SK-N-SH treated with all-trans-retinoic acid at 6 μM for 48 hours (cell line): Measurements from ENCODE around the gene UGT1A9.

Experiments used
- ARNTL ChIP-seq: fragments of 450-650 bp; formaldehyde crosslinking; IDR thresholded peaks from 2 replicates; pipeline ENCODE4 v1.5.0; 2020; ENCODE audit warnings: low read depth, mild to moderate bottlenecking, moderate library complexity, borderline replicate concordance
- CREB5 ChIP-seq: fragments of 250-450 bp; sonication (Bioruptor Pico); IDR thresholded peaks from 2 replicates; pipeline ENCODE4 v1.5.1; 2020; ENCODE audit warnings: low read depth, mild to moderate bottlenecking, moderate library complexity
- CSRNP3 ChIP-seq: fragments of 250-450 bp; sonication (Bioruptor Pico); IDR thresholded peaks from 2 replicates; pipeline ENCODE4 v1.5.1; 2021; ENCODE audit warnings: mild to moderate bottlenecking, moderate library complexity
- ESRRG ChIP-seq: fragments of 250-450 bp; sonication (Bioruptor Pico); IDR thresholded peaks from 2 replicates; pipeline ENCODE4 v1.6.1; 2021; ENCODE audit warnings: mild to moderate bottlenecking
- GLIS3 ChIP-seq: fragments of 250-450 bp; sonication (Bioruptor Pico); IDR thresholded peaks from 2 replicates; pipeline ENCODE4 v1.5.0; 2020; ENCODE audit warnings: mild to moderate bottlenecking, moderate library complexity
- PATZ1 ChIP-seq: fragments of 250-450 bp; sonication (Bioruptor Pico); IDR thresholded peaks from 2 replicates; pipeline ENCODE4 v1.8.0; 2020; ENCODE audit warnings: mild to moderate bottlenecking, moderate library complexity, borderline replicate concordance
- PPARA ChIP-seq: fragments of 250-450 bp; sonication (Bioruptor Pico); IDR thresholded peaks from 2 replicates; pipeline ENCODE4 v1.5.0; 2020; ENCODE audit warnings: mild to moderate bottlenecking, borderline replicate concordance
- TSHZ2 ChIP-seq: fragments of 250-450 bp; sonication (Bioruptor Pico); IDR thresholded peaks from 2 replicates; pipeline ENCODE4 v1.5.0; 2020; ENCODE audit warnings: mild to moderate bottlenecking, moderate library complexity
- ZC3H10 ChIP-seq: fragments of 250-450 bp; sonication (Bioruptor Pico); IDR thresholded peaks from 2 replicates; pipeline ENCODE4 v1.5.1; 2021; ENCODE audit warnings: mild to moderate bottlenecking, moderate library complexity

- no peak for TF ChIP-seq TSHZ2
- TF ChIP-seq PPARA (CRISPR knock-in tag) = no peak
- no peak for TF ChIP-seq GLIS3 (CRISPR knock-in tag)
- no peak for TF ChIP-seq ESRRG (CRISPR knock-in tag)
- TF ChIP-seq PATZ1 = no peak
- no peak for TF ChIP-seq ARNTL (CRISPR knock-in tag)
- no peak for TF ChIP-seq CSRNP3
- TF ChIP-seq CREB5 (CRISPR knock-in tag) = no peak
- TF ChIP-seq ZC3H10 (CRISPR knock-in tag) = no peak
These were observed 150.5 kb downstream of the UGT1A9 start for GRCh38 chr2:233822101-233822771.
